Gastrocnemius medialis (tissue), 4 donors: ENCODE measurements around the gene FBXO44. TPM values are rescaled to one million over a fixed set of nuclear protein-coding genes. Genes with fewer than 3 reads are reported as not detected.

Experiments
- ATAC-seq, 2 donors: fragments of 150-250 bp; one replicate each; pipeline ENCODE4 v1.9.1; 2016
- DNase-seq, 2 donors: peaks; one replicate each; pipeline ENCODE4 v3.0.0-alpha.2; 2019
- H3K27ac ChIP-seq, 4 donors: fragments of 200-600 bp; sonication (generic); 1 replicate in 1 of 4; 2 replicates in 3 of 4; pipeline ENCODE4 v1.5.1; 2016 to 2018; ENCODE audit warnings: mild to moderate bottlenecking in 2 of 4, moderate library complexity in 1 of 4
- H3K27me3 ChIP-seq, 3 donors: fragments of 200-600 bp; sonication (generic) in 2 of 3; 1 replicate in 1 of 3; 2 replicates in 2 of 3; pipeline versions ENCODE4 v1.5.1 to v1.6.0; 2016 to 2019; ENCODE audit warnings: mild to moderate bottlenecking in 1 of 3, moderate library complexity in 1 of 3
- H3K36me3 ChIP-seq, 2 donors: fragments of 200-600 bp; sonication (generic) in 1 of 2; one replicate each; pipeline ENCODE4 v1.5.1; 2017 to 2018
- H3K4me1 ChIP-seq, 2 donors: fragments of 200-600 bp; sonication (generic) in 1 of 2; one replicate each; pipeline ENCODE4 v1.5.1; 2016 to 2017; ENCODE audit warnings: mild to moderate bottlenecking in 2 of 2
- H3K4me3 ChIP-seq, 4 donors: fragments of 200-600 bp; sonication (generic) in 3 of 4; 1 replicate in 1 of 4; 2 replicates in 3 of 4; pipeline ENCODE4 v1.5.1; 2016 to 2019; ENCODE audit warnings: mild to moderate bottlenecking in 2 of 4
- H3K9me3 ChIP-seq, 3 donors: fragments of 200-600 bp; sonication (generic) in 2 of 3; 1 replicate in 1 of 3; 2 replicates in 2 of 3; pipeline ENCODE4 v1.5.1; 2016 to 2019
- POLR2A ChIP-seq, 2 donors: fragments of 450-650 bp; IDR thresholded peaks; one replicate each; pipeline ENCODE4 v1.6.1; 2017; ENCODE audit warnings: antibody characterized with exemption in 2 of 2, mild to moderate bottlenecking in 2 of 2, moderate library complexity in 2 of 2
- in situ Hi-C, 4 donors: fragments of 200-750 bp; cut with MboI; loops; one replicate each; pipeline versions ENCODE4 v1.15.0 to v1.8.0; 2017; ENCODE audit warnings: low sequenced_read_pairs in 4 of 4
- intact Hi-C: fragments of 100-400 bp; cut with DNase I; formaldehyde crosslinking; loops from one replicate; pipeline ENCODE4 v1.15.1; 2023; ENCODE audit warnings: low total_unique reads
- total RNA-seq, 4 donors: library from RNA; depleted of rRNA; stranded (reverse); fragments of >200 nt; gene quantifications; one replicate each; pipeline versions ENCODE4 v1.1.0 to v1.2.3, GENCODE V29; 2016
- TF ChIP-seq, protein P1 (sequence below), 5 experiments: fragments of 450-650 bp in 3 of 5; fragments of 200-600 bp in 2 of 5; sonication (generic) in 2 of 5; IDR thresholded peaks in 4 of 5; conservative IDR thresholded peaks in 1 of 5; 1 replicate in 4 of 5; 2 replicates in 1 of 5; pipeline ENCODE4 v1.5.1; 2016 to 2019; ENCODE audit warnings: antibody characterized with exemption in 5 of 5, mild to moderate bottlenecking in 3 of 5, moderate library complexity in 3 of 5

FBXO44 gene
- total RNA-seq, 4 donors from 2014 or later, result 1.7 to 9.4 (median 5.4) TPM

DNA sequence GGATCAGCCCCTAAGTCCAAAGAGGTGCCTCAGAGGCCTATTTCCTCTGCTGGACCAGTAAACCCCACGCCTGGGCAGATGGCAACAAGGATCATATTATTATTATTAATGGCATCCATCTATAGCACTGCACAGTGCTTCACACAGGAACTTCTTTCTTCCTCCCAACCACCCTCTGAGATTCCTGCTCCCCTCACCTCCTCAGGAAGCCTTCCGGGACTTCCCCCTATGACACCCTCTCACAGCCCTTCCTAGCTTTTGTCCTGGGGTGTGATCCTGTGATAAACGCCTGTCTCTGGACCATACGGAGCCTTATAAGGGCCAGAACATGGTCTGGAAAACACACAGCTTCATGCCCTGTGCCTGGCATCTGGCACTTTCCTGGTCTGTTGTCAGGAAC, 3.7 kb upstream of the FBXO44 start:
- Histone ChIP-seq H3K27ac (no peak overlapping the region), H3K27me3 (peaks cover 13 to 24% (median 18%) of the 10 kb centered on the region in 3 donors), H3K36me3 (no peaks in the 10 kb centered on the region), H3K9me3 (no peaks in the 10 kb centered on the region), H3K4me1 (peaks cover 16 to 23% of the 10 kb centered on the region in 2 donors), H3K4me3 (no peak overlapping the region)
- DNase-seq (no peak), ATAC-seq (no peak)
- intact Hi-C loops, result no loop called here
- in situ Hi-C loops, result no loop called here
- TF ChIP-seq, protein P1, sequence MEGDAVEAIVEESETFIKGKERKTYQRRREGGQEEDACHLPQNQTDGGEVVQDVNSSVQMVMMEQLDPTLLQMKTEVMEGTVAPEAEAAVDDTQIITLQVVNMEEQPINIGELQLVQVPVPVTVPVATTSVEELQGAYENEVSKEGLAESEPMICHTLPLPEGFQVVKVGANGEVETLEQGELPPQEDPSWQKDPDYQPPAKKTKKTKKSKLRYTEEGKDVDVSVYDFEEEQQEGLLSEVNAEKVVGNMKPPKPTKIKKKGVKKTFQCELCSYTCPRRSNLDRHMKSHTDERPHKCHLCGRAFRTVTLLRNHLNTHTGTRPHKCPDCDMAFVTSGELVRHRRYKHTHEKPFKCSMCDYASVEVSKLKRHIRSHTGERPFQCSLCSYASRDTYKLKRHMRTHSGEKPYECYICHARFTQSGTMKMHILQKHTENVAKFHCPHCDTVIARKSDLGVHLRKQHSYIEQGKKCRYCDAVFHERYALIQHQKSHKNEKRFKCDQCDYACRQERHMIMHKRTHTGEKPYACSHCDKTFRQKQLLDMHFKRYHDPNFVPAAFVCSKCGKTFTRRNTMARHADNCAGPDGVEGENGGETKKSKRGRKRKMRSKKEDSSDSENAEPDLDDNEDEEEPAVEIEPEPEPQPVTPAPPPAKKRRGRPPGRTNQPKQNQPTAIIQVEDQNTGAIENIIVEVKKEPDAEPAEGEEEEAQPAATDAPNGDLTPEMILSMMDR (IDR thresholded peaks at IDR 0.05 in 4 of 5, conservative IDR thresholded peaks at IDR 0.05 in 1 of 5), result no peak
- TF ChIP-seq POLR2A (IDR thresholded peaks at IDR 0.05), result no peak

DNA sequence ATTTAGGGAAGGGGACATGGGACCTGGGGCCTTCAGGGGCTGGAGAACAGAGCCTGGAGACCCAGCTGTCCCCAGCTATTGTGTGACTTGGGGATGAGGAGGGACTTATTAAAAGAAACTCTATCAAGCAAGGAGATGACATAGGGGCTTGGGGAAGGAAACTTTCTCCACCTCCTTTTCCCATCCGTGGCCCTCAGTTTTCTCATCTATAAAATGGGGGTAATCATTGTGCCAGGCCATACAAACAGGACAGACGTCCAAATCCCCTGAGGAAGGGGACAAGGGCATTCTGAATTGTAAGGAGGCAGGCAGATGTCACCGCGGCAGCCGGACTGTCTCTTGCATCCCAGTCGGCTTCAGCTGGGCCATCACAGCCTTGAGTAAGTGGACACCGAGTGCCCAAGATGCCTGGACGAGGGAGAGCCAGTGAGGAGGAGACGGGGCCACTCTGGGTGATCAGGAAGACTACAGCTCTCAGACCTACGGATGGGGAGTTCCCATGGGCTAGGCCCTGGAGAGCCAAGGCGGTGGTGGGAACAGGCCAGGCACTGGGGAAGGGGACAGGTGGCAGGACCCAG, 2.4 kb upstream of the FBXO44 start:
- TF ChIP-seq, protein P1 (IDR thresholded peaks at IDR 0.05 in 4 of 5, conservative IDR thresholded peaks at IDR 0.05 in 1 of 5), result no peak
- no peak for TF ChIP-seq POLR2A (IDR thresholded peaks at IDR 0.05)
- Histone ChIP-seq H3K36me3 (no peaks in the 10 kb centered on the region), H3K9me3 (no peaks in the 10 kb centered on the region), H3K4me1 (peaks cover 16 to 23% of the 10 kb centered on the region in 2 donors), H3K27me3 (peaks cover 13 to 24% (median 18%) of the 10 kb centered on the region in 3 donors), H3K27ac (no peak overlapping the region), H3K4me3 (no peak overlapping the region)
- intact Hi-C loops, result no loop called here
- no peak for ATAC-seq
- DNase-seq, result no peak
- in situ Hi-C loops, result no loop called here

DNA sequence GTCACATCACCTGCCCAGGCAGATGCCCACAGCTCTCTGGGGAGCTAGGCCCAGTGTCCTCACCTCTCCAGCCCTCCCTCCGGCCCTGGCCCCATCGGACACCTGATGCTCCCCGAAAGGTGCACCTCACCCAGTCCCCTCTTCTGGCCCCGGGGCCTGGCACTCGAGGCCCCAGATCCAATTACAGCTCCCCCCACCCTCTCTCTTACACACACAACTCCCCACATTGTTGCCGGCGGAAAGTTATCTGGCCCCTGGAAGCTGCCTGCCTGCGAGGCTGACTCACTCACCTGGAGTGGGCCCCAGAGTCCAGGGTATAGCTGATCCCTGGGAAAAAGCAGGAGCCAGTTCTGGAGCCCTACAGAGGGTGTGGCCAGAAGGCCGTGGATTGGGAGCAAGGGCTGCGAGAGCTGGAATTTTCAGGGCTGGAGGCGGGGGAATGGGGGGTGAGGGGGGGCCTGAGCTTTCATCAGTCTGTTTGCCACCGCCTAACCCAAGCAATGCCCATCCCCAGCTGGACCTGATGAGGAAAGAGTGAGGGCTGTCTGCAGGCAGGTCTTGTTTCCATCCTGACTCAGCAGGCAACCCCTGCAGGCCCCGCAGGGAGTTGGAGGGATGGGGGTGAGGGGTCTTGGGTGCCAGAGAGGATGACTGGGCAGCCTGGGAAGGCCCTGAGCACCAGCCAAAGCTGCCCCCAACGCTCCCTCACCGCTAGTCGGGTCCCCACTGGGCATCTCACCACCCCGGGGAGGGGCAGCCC, 1.4 kb upstream of the FBXO44 start:
- Histone ChIP-seq H3K9me3 (no peaks in the 10 kb centered on the region), H3K4me1 (peaks cover 10 to 21% of the 10 kb centered on the region in 2 donors), H3K27ac (peak overlapping the region in 1 of 4 donors; percentile 62), H3K27me3 (peaks cover 13 to 22% (median 18%) of the 10 kb centered on the region in 3 donors), H3K4me3 (no peak overlapping the region), H3K36me3 (no peaks in the 10 kb centered on the region)
- in situ Hi-C loops (no loop called here), intact Hi-C loops (no loop called here)
- peak in 1 of 2 donors; percentile 37 for ATAC-seq
- DNase-seq, result peak in 1 of 2 donors; percentile 42
- TF ChIP-seq, protein P1 (IDR thresholded peaks at IDR 0.05 in 4 of 5, conservative IDR thresholded peaks at IDR 0.05 in 1 of 5), result no peak
- no peak for TF ChIP-seq POLR2A (IDR thresholded peaks at IDR 0.05)

DNA sequence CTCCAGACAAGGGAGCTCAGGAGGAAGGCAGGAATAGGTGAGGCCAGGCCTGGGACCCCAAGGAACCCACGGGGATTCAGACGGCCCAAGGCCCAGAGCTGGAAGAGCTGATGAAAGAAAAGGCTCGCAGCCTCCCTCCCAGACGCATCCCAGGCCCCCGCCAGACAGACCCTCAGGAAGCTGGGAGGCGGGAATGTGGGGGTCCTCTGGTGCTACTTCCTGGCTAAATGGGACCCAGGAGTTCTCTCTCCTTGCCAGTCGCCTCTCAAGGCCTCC, 878 bp upstream of the FBXO44 start:
- in situ Hi-C loops (no loop called here), intact Hi-C loops (no loop called here)
- ATAC-seq (no peak), DNase-seq (no peak)
- peak overlapping the region in 2 of 4 donors; percentile 3 to 62 for H3K27ac ChIP-seq
- peak overlapping the region in 3 of 4 donors; percentile 65 to 83 (median 72) for H3K4me3 ChIP-seq
- H3K27me3 ChIP-seq, result peaks cover 13 to 17% (median 16%) of the 10 kb centered on the region in 3 donors
- no peaks in the 10 kb centered on the region for H3K9me3 ChIP-seq
- peaks cover 7 to 16% of the 10 kb centered on the region in 2 donors for H3K4me1 ChIP-seq
- TF ChIP-seq, protein P1 (IDR thresholded peaks at IDR 0.05 in 4 of 5, conservative IDR thresholded peaks at IDR 0.05 in 1 of 5), result no peak
- no peak for TF ChIP-seq POLR2A (IDR thresholded peaks at IDR 0.05)
- no peaks in the 10 kb centered on the region for H3K36me3 ChIP-seq
